NCI-H446 treated with DMSO at 0.1 percent for 48 hours (cell line): Measurements from ENCODE around the gene TRMT2A.

ENCODE experiments used
- DNase-seq: peaks from one replicate; lab custom pipeline; 2025; lab: John Stamatoyannopoulos, UW

Gene TRMT2A

DNA sequence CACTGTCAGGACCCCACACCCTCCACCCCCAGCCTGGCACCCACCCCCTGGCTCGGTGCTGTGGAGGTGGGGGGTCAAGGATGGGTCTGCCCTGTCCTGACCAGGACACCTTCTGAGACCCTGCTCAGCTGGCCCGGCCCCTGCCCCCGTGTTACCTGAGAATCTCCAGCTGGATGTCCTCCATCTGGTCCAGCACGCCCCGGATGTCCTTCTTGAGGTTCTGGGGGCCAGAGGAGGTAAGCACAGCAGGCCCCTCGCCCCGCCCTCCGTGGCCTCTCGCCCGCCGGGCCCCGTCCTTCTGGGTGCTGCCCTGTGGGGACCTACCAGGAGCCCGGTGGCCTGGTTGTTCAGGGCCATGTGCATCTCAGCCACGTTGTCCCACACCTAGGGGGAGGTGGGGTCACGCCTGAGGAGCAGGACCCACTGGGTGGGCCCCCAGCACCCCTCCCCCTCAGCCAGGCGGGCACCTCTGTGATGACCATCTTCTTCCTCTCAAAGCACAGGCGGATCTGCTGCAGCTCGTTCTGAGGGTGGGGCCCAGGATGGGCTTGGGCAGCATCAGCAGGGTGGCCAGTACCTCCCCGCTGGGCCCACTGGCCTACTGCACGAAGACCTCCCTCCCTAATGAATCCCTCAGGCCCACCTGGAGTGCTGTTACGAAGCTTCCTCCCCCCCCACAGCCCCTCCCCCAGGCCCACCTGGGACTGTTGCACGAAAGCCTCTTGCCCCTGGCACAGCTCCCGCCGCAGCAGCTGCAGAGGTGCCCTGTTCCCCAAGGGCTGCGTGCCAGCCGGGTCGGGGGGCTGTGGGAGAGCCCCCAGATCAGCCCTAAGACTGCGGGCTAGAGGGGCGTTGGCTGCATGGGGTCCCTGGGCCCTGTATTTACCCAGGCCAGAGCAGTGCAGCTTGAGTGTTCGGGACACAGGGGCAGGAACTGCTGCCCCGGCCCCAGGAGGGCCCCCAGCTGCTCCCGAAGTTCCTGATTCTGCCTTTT is 32.5 kb upstream of the TRMT2A start:
- DNase-seq: no peak

DNA sequence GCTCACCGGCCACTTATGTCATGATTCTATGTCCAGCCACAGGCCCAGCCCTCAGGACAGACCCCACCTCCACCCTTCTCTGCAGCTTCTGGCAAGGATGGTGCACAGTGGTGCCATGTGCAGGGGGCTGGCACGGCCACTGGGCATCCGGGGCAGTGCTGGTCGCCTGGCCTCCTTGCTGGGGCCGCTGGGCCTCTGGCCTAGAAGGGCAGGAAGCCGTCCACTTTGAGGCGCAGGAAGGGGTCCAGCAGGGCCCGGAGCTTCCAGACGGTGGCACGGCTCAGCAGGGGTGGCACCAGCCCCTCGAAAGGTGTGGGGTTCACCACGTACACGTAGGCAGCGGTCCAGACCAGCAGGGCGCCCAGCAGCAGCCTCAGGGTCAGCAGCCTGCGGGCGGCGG is 31.4 kb upstream of the TRMT2A start:
- DNase-seq: no peak

DNA sequence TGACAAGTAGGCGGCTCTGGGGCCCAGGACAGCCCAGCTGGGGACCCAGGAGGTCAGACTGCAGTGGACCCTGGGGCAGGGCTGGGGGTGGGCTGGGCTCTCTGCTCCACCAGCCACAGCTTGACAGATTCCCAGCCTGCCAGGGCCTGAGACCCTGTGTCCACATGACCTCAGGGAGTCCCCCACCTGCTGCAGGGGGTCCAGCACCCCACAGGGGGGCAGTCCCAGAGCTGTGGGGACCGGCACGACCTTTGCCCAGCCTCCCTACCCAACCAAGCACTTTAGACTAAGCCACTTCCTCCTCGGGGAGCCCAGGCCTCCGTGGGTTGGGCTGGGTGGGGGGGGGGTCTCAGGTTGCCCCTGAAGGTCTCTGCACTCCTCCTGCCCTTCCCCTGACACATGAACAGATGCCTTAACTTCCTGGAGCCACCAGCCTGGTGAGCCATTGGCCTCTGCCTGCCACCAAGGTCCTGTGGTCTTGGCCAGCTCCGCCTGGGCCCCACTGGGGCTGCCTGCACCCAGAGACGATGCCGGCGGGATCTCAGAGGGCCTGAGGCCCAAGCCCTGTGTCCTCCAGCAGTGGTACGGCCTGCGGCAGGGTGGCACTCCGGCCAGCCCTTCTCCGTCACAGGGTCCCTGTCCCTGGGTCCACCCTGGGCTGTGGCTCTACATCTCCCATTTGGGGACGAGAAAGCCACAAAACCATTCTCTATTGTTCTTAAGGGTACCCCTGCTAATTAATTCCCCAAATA is 30.4 kb upstream of the TRMT2A start:
- no peak for DNase-seq

DNA sequence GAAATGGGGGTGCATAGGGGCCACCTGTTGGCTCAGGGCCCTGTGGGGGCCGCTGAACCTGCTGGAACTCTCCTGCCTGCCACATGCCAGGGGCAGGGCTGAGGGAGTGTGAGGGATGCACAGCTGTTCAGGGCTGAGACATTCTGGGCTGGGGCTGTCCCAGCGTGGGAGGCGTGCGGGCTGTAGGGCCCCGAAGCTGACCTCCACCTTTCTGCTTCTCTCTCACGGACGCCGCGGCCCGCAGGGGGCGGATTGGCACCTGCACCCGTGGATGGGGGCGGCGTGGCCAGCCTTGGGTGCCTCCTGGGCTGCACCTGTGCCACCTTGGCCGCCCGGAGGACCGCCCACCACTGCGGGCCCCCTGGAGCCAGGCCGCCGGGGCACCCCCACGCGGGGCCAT is 29.8 kb upstream of the TRMT2A start:
- DNase-seq: no peak

DNA sequence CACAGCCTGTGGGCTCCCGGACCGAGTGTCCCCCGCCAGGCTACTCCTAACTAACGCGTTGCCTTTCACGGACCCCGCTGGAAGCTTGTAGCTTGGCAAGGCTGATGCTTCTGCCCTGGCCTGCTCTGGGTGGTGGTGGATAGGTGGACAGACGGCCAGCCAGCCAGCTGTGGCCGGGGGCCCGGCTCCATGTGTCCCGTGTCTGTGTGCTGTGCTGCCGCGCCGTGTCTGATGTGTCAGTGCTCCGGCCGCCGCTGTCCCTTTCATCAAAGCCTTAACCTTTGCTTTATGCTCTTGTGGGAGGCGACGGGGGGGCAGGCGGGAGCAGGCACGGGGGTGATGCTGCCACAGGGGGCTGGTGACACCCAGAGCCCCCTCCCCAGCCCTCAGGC is 28.8 kb upstream of the TRMT2A start:
- no peak for DNase-seq

DNA sequence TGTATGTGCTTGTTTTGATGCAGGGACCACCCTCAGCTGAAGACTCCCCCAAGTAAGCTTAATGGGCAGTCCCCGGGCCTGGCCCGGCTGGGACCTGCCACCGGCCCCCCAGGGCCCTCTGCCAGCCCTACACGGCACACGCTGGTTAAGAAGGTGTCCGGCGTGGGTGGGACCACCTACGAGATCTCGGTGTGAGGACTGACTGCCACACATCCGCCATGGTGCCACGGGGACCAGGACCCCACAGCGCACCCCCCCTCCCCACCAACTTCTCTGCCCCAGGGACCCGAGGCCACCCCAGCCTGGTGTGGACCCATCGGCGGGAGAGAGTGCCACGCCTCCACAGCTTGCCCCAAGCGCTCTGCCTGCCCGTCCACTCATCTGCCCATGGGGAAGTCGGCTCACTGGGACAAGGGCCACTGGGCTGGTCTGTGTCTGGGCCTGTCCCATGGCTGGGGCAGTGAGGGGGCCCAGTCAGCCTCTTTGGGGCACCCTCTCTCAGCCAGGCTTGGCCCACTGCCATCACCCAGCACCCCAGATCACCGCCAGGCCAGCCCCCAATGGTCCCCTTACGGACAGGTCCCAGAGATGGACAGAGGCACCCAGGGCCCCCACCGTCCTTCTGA is 28.3 kb upstream of the TRMT2A start:
- DNase-seq: no peak

DNA sequence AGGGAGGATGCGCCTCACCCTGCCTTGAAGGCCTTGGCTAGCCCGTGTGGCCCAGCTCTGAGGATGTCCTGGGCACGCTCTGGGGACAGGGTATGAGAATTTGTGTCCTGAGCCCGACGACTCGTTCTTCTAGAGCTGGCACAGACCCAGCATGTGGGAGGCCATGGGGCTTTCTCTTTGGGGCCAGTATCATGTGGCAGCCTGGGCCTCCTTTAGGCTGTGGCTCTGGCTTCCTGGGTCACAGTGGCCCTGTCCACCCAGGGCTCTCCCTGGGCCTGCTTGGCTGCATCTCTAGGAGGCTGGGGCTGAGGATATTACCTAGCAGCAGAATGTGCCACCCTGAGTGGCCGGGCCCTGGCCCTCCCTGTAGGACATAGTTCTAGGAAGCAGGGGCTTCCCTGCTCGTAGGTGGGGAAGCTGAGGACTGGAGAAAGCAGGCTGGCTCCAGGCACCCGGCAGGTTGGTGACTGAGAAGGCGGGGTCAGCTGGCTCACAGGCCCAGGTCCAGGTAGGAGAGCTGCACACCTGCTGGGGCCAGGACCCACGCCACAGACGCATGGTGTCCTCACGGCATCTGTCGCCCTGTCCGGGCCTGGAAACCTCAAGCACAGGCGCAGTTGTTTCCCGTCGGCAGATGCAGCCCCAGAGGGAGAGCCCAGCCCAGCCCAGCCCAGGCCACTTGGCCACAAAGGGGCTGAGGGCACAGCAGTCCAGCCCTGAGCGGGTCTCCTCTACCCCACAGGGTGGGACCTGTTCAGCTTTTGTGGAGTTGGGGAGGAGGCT is 27.0 kb upstream of the TRMT2A start:
- no peak for DNase-seq

DNA sequence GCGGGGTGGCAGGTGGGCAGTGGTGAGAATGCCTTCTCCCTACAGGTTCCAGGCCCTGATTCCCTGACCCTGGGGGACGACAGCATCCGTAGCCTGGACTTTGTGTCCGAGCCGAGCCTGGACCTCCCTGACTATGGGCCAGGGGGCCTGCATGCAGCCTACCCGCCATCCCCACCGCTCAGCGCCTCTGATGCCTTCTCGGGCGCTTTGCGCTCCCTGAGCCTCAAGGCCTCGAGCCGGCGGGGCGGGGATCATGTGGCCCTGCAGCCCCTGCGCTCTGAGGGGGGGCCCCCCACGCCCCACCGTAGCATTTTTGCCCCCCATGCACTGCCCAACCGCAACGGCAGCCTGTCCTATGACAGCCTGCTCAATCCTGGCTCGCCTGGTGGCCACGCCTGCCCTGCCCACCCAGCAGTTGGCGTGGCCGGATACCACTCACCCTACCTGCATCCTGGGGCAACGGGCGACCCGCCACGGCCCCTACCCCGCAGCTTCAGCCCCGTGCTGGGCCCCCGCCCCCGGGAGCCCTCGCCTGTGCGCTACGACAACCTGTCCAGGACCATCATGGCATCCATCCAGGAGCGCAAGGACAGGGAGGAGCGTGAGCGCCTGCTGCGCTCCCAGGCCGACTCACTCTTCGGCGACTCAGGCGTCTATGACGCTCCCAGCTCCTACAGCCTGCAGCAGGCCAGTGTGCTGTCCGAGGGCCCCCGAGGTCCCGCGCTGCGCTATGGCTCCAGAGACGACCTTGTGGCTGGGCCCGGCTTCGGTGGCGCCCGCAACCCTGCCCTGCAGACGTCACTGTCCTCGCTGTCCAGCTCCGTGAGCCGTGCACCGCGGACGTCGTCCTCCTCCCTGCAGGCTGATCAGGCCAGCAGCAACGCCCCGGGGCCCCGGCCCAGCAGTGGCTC is 25.9 kb upstream of the TRMT2A start:
- no peak for DNase-seq

DNA sequence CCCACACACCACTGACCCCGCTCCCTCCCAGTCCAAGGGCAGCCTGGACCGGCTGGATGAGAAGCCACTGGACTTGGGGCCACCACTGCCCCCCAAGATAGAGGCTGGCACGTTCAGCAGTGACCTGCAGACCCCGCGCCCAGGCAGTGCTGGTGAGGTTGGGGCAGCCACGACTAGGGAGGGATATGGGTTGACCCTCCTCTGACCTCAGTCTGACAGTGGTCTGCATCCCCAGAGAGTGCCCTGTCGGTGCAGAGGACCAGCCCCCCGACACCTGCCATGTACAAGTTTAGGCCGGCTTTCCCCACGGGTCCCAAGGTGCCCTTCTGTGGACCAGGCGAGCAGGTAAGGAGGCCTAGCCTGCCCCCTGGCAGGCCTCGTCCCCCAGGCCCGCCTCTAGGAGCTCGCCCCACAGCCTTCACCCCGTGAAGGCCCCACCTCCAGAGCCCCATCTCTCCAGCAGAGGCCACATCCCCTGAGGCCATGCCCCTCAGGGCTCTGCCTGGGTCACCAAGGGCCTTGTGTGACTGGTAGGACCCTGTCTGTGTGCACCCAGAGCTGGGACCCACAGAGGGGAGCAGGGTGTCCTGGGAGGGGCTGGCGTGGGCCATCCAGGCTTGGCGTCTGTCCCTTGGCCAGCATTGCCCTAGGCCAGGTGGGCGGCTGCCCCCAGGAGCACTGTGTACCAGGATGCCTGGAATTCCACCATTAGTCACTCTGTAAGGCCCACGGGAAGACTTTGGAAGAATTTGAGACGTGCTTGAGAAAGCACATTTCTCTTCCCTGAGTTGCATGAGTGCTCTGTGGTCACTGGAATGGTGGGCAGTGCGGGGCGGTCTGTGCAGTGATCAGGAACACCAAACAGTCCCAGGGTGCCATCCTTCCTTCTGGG is 24.4 kb upstream of the TRMT2A start:
- no peak for DNase-seq

DNA sequence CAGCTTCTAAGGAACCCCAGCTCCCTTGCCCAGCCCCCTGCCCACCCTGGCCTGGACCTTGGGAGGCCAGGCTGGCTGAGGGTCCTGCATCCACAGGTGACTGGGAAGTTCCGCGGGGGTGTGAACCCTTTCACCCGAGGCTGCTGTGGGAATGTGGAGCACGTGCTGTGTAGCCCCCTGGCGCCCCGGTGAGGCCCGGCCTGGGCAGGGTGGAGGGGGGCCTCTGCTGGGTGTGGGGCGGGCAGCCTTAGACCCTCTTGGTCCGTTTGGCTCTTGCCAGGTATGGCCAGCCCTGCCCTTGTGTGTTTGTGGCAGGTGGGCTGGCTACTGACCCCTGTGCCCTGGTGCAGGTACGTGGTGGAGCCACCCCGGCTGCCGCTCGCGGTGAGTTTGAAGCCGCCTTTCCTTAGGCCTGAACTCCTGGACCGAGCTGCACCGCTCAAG is 23.5 kb upstream of the TRMT2A start:
- no peak for DNase-seq

DNA sequence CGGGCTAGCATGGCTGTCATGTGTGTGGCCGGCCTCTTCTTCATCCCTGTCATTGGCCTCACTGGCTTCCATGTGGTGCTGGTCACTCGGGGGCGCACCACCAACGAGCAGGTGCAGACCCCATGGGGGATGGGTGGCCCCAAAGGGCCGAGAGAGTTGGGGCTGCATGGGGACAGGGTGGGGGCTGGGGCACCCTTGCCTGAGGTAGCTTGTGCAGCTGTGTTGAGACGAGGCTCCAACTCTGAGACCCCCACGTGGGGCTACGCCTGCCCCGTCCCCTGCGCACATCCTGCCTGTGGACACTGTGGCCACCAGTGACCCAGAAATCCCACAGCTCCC is 23.1 kb upstream of the TRMT2A start:
- no peak for DNase-seq

DNA sequence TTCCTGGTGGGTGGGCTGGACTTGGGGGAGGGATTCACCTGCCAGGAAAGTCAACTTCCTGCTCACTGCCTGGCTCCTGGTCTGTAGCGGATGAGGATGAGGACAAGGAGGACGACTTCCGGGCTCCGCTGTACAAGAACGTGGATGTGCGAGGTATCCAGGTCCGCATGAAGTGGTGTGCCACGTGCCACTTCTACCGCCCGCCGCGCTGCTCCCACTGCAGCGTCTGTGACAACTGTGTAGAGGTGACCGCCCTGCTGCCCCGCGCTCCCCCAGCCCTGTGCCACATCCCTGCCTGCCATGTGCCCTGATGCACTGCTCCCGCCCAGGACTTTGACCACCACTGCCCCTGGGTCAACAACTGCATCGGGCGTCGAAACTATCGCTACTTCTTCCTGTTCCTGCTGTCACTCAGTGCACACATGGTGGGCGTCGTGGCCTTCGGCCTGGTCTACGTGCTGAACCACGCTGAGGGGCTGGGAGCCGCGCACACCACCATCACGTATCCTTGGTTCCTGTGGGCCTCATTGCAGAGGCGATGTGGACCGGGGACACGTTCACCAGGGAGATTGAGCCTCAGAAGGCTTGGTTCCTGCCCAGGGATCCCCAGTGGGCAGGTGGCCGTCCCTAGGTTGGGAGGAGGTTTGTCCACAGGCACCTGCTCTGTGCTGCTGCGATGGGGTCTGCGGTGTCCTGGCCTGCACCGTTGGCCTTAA is 22.5 kb upstream of the TRMT2A start:
- no peak for DNase-seq

DNA sequence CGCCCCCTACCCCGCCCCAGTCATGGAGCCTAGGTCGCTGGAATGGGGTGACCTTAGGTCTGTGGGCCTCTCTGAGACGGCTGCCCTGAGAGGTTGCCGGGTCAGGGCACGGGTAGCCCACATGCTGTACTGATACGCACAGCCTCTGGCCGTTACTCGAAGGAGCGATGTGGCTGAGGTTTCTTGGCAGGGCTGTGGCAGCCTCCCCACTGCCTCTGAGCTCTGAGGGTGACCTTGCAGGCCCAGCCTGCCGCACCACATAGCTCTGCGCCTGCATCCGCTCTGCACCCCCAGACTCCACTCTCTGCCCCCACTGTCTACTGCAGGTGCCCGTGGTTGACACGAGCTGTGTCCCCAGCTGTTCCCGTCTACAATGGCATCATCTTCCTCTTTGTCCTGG is 21.8 kb upstream of the TRMT2A start:
- DNase-seq: no peak

DNA sequence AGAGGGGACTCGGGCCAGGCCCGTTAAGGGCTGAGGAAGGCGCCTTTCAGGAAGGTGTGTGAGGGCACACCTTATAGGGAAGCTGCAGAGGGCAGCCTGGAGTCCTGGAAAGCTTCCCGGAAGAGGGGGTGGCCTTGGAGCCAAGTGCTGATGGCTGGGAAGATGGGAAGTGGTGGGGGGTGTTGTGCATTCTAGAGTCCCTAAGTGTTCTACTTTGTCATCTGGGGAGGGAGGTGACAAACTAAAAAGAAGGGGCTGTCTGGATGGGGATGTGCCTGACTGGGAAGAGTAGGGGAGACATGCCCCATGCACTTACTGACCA is 21.4 kb upstream of the TRMT2A start:
- no peak for DNase-seq

DNA sequence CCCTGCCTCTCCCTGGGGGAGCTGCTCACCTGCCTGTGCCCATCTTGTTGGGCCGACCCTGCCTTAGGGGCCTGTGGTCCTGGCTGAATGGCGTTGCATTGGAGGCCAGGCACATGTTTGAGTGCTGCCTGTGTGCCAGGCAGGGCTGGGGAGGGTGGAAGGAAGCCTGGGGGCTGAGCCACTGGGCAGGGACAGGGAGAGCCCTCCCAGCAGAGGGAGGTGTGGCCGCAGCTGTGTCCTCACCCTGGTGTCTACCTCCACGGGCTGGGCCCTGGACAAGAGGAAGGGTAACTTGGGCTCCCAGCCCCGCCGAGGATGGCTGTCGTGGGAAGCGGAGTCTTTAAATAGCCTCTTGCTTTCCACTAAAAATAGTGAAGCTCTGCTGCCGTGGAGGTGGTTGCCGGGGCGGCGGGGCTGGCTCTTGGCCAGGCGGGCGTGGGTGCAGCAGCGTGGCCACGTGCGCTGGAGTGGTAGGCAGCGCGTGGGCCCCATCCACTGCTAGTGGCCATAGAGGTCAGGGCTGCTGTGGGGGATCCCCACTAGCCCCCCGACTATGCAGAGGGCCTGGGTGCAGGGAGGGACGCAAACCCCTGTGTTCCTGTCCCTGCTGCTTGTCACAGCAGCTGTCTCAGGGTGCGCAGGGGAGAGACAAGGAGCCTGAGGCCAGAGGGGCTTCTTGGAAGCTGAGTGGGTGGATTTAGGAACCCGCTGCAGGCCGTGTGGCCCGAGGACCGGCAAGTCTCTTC is 20.8 kb upstream of the TRMT2A start:
- DNase-seq: no peak

DNA sequence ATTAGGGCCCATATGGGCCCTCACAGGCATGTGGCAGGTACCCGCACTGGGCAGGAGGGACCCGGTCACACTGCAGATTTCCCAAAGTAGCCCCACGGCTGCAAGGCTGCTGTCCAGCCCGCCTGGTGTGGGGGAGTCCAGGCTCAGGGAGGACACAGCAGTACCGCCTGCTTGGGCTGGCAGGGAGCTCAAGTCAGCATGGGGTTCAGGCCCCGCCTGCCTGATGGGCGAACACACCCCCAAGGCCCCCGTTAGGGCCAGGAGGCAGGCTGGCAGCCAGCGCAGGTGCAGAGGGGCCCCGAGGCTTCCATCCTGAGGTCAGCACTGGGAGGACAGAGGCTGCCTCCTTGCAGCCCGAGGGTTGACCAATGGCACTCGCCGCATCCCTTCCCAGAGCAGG is 20.1 kb upstream of the TRMT2A start:
- no peak for DNase-seq

DNA sequence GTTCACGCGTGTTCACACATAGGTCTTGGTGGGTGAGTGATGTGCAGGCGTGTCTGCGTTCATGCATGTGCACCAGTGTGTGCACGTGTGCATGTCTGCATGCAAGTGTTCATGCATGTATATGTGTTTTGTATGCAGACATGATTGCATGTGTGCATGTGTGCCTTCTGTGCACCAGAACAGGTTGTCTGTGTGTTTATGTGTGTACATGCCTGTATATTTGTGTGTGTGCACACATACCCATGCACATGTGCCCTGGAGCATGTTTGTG is 19.5 kb upstream of the TRMT2A start:
- no peak for DNase-seq

DNA sequence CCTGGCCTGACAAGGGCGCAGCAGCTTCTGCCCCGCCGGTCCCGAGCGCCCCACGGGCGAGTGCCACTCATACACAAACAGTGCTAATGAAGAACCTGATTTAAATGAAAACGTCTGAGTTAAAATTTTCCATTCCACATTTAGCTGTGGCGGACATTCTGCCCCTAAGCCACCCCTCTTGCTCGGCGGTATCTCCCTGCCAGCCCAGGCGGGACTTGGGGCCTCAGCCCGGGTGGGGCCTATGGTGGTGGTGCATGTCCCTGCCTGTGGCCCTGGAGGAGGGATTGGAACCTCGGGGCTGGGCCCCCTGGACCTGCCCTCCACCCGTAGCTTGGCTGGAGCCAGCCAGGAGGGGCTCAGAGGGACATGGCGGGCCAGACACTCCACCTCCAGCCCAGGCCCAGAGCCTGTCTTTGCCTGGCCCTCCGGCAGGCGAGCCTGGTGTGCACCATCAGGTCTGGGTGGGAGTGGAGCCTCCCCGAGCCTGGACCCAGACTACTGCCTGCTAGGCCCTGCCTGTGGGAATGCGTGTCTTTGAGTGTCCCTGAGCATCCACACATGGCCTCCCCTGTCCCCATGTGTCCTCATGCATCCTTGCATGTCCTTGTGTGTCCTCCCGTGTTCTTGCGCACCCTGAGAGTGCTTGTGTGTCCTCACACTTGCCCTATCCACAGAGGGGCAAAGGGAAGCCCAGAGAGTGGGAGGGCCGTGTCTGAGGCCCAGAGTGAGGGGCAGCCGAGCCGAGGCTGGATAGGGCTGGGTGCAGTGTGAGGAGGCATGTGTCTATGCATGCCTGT is 19.0 kb upstream of the TRMT2A start:
- no peak for DNase-seq
